Hepatocyte (in vitro differentiated cells): Measurements from ENCODE around the gene THSD4. TPM values are rescaled to one million over a fixed set of nuclear protein-coding genes. Genes with fewer than 3 reads are reported as not detected.

ENCODE experiments used
- DNase-seq: peaks from one replicate; pipeline ENCODE4 v3.0.0-alpha.2; 2016; ENCODE audit warnings: low spot score
- H2AFZ ChIP-seq: fragments of 200-600 bp; sonication (generic); 2 replicates; pipeline ENCODE4 v1.6.0; 2016; ENCODE audit warnings: antibody characterized with exemption, mild to moderate bottlenecking
- H3K27ac ChIP-seq: fragments of 200-600 bp; sonication (generic); 2 replicates; pipeline ENCODE4 v1.5.1; 2016; ENCODE audit warnings: mild to moderate bottlenecking
- H3K27me3 ChIP-seq: fragments of 200-600 bp; sonication (generic); 2 replicates; pipeline ENCODE4 v1.6.1; 2016
- H3K36me3 ChIP-seq: fragments of 200-600 bp; sonication (generic); replicated peaks from 2 replicates; pipeline ENCODE4 v1.5.1; 2016; ENCODE audit warnings: low read depth; ENCODE audit not compliant: insufficient read depth
- H3K4me1 ChIP-seq: fragments of 200-600 bp; sonication (generic); 2 replicates; pipeline ENCODE4 v1.5.1; 2016; ENCODE audit warnings: mild to moderate bottlenecking, moderate library complexity; ENCODE audit not compliant: insufficient read depth
- H3K4me2 ChIP-seq: fragments of 200-600 bp; sonication (generic); 2 replicates; pipeline ENCODE4 v1.6.0; 2016
- H3K4me3 ChIP-seq: fragments of 200-600 bp; sonication (generic); 2 replicates; pipeline ENCODE4 v1.5.1; 2016; ENCODE audit warnings: mild to moderate bottlenecking
- H3K79me2 ChIP-seq: fragments of 200-600 bp; sonication (generic); 2 replicates; pipeline ENCODE4 v1.6.0; 2017; ENCODE audit warnings: mild to moderate bottlenecking
- H3K9me2 ChIP-seq: fragments of 200-600 bp; sonication (generic); replicated peaks from 2 replicates; pipeline ENCODE4 v1.6.0; 2017; ENCODE audit warnings: mild to moderate bottlenecking; ENCODE audit not compliant: insufficient read depth
- H3K9me3 ChIP-seq: fragments of 200-600 bp; sonication (generic); 2 replicates; pipeline ENCODE4 v1.5.1; 2016; ENCODE audit warnings: low read depth, mild to moderate bottlenecking
- H4K20me1 ChIP-seq: fragments of 200-600 bp; sonication (generic); 2 replicates; pipeline ENCODE4 v1.6.0; 2016; ENCODE audit warnings: mild to moderate bottlenecking; ENCODE audit not compliant: insufficient read depth, poor library complexity, severe bottlenecking
- EZH2 ChIP-seq: fragments of 200-600 bp; sonication (generic); IDR thresholded peaks from 2 replicates; pipeline ENCODE4 v1.6.1; 2016; ENCODE audit warnings: antibody characterized with exemption, mild to moderate bottlenecking, borderline replicate concordance
- EZH2phosphoT487 ChIP-seq: fragments of 200-600 bp; sonication (generic); IDR thresholded peaks from one replicate; pipeline ENCODE4 v1.6.1; 2018; ENCODE audit warnings: antibody characterized with exemption, mild to moderate bottlenecking, low read depth, moderate library complexity; ENCODE audit not compliant: unreplicated experiment, severe bottlenecking
- WGBS: methylation state at CpG from one replicate; pipeline ENCODE4 v1.1.6; 2016; ENCODE audit warnings: low lambda C conversion rate; ENCODE audit errors: missing lambda C conversion rate; 5-methylcytosine and 5-hydroxymethylcytosine counted together
- polyA plus RNA-seq: library from polyadenylated mRNA; unstranded; fragments of >200 nt; fragmentation: Nextera tagmentation; extraction: Ambion mirVana; gene quantifications from 2 replicates; pipeline ENCODE4 v1.2.1, GENCODE V29; 2016
- total RNA-seq: library from RNA; depleted of rRNA; stranded (reverse); fragments of >200 nt; gene quantifications from 2 replicates; pipeline ENCODE4 v1.2.3, GENCODE V29; 2014
- TF ChIP-seq, protein P1 (sequence below): fragments of 200-600 bp; sonication (generic); IDR thresholded peaks from 2 replicates; pipeline ENCODE4 v1.5.1; 2016; ENCODE audit warnings: antibody characterized with exemption, mild to moderate bottlenecking; ENCODE audit not compliant: poor library complexity

THSD4 gene
- total and polyA plus RNA-seq, 2 experiments from 2014 or later, result 4.3 to 7.0 TPM

DNA sequence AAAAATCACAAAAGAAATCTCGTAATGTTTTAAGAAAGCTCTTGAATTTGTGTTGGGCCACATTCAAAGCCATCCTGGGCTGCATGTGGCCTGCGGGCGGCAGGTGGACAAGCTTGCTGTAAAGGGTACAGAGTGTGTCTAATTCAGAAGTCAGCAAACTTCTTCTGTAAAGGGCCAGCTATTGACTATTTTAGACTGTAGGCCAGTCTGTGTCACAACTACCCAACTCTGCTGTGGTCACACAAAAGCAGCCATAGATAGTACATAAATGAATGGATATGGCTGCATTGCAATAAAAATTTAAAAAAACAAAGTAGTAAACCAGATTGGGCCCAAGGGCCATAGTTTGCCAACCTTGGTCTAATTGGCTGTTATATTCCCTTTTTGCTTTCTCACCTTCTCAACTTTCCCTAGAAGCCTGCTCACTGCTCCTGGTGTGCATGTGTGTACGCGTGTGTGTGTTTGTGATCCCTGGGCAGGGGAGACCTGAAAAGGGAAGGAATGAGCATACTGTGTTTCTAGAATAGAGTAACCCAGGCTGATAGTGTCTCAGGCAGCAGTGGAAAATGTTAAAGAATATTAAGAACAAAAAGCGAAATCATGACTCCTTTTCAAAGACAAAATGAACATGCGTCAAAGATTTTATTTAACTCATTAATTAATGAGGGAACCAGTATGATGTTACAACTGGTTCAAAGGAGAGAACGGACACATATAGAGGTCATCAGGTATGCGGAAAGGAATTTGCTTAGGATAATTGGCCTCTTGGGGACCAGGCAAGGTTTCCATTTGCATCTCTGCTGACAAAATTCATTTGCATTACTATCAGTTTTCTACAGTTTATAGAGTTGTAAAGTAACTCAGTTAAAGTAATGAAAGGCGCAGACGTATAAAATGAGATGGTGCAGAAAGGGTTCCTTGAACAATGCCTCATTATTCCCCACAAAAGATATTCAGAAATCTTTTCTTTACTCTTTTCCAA lies 248.0 kb downstream of the THSD4 start:
- no peak overlapping the region for H3K4me3 ChIP-seq
- 82% methylated on average over 11 of the region's 11 CpGs for WGBS
- no peak overlapping the region for H3K27ac ChIP-seq
- no peaks in the 10 kb centered on the region for H3K9me2 ChIP-seq
- DNase-seq, result no peak
- no peaks in the 10 kb centered on the region for H3K4me1 ChIP-seq
- TF ChIP-seq, protein P1, sequence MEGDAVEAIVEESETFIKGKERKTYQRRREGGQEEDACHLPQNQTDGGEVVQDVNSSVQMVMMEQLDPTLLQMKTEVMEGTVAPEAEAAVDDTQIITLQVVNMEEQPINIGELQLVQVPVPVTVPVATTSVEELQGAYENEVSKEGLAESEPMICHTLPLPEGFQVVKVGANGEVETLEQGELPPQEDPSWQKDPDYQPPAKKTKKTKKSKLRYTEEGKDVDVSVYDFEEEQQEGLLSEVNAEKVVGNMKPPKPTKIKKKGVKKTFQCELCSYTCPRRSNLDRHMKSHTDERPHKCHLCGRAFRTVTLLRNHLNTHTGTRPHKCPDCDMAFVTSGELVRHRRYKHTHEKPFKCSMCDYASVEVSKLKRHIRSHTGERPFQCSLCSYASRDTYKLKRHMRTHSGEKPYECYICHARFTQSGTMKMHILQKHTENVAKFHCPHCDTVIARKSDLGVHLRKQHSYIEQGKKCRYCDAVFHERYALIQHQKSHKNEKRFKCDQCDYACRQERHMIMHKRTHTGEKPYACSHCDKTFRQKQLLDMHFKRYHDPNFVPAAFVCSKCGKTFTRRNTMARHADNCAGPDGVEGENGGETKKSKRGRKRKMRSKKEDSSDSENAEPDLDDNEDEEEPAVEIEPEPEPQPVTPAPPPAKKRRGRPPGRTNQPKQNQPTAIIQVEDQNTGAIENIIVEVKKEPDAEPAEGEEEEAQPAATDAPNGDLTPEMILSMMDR, result no peak
- H3K79me2 ChIP-seq, result no peaks in the 10 kb centered on the region
- no peaks in the 10 kb centered on the region for H4K20me1 ChIP-seq
- H3K36me3 ChIP-seq, result no peaks in the 10 kb centered on the region
- H3K4me2 ChIP-seq, result no peak overlapping the region
- H3K9me3 ChIP-seq, result no peaks in the 10 kb centered on the region
- no peaks in the 10 kb centered on the region for H3K27me3 ChIP-seq
- H2AFZ ChIP-seq, result no peak overlapping the region

DNA sequence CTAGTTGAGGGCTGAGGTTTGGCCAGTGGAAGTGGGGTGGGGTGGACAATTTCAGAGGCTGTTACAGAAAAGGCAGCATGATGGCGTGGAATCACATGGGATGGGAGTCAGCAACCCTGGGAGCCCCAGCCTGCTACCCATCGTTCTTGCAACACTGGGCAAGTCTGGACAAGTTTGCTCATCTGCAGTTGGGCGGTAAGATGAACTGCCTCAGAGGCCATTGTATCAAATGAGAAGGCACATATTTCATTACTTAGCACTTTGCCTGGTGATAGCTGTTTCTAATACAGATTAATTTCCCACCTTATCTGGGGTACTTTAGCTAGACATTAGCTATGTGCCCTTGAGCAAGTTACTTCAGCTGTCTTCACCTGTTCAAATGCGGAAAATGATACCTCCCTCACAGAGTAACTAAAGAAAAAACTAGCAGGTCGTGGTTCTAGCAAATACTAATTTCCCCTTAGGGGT lies 248.9 kb downstream of the THSD4 start:
- DNase-seq, result no peak
- 76% methylated on average over 5 of the region's 5 CpGs for WGBS
- no peak overlapping the region for H3K27ac ChIP-seq
- H3K9me2 ChIP-seq, result no peaks in the 10 kb centered on the region
- no peaks in the 10 kb centered on the region for H3K79me2 ChIP-seq
- H2AFZ ChIP-seq, result no peak overlapping the region
- H3K4me1 ChIP-seq, result no peaks in the 10 kb centered on the region
- H4K20me1 ChIP-seq, result no peaks in the 10 kb centered on the region
- H3K4me2 ChIP-seq, result no peak overlapping the region
- no peaks in the 10 kb centered on the region for H3K27me3 ChIP-seq
- TF ChIP-seq EZH2phosphoT487 (no peak), EZH2 (no peak)
- TF ChIP-seq, protein P1, result no peak
- H3K4me3 ChIP-seq, result no peak overlapping the region
- H3K9me3 ChIP-seq, result no peaks in the 10 kb centered on the region
- no peaks in the 10 kb centered on the region for H3K36me3 ChIP-seq

DNA sequence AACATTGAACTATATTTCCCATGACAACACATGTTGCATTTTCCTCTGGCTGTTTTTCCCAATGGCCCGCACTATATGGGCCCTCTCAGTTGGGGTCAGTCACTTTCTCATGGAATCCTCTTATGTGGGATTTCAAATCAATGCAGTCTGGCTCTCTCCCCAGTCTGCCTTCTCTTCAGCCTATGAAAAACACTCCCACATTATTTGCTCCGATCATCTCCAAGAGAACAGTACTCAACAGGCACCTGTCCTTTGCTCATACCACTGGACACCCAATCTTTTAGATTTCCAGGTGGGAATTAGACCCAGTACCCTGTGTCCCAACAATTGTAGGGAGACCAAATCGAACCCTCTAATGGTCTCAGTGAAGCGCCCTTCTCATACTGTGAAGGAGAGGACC lies 251.3 kb downstream of the THSD4 start:
- Histone ChIP-seq H3K4me3 (no peak overlapping the region), H3K9me2 (no peaks in the 10 kb centered on the region), H3K4me2 (no peak overlapping the region), H3K27me3 (no peaks in the 10 kb centered on the region), H3K79me2 (no peaks in the 10 kb centered on the region), H3K4me1 (no peaks in the 10 kb centered on the region), H2AFZ (no peak overlapping the region), H3K27ac (no peak overlapping the region), H4K20me1 (no peaks in the 10 kb centered on the region), H3K9me3 (no peaks in the 10 kb centered on the region), H3K36me3 (no peaks in the 10 kb centered on the region)
- TF ChIP-seq EZH2, result no peak
- no peak for TF ChIP-seq EZH2phosphoT487
- TF ChIP-seq, protein P1, result no peak
- WGBS, result 97% methylated on average over 4 of the region's 4 CpGs
- DNase-seq, result no peak
